ENCODE results near the gene OMG. TPM values are rescaled to one million over a fixed set of nuclear protein-coding genes. Genes with fewer than 3 reads are reported as not detected.

Gene OMG
- total RNA-seq, 4 donors from 2014 or later = 0.76 TPM; not detected in 3

GRCh38 chr17:31251970-31252328, 45.1 kb downstream of the OMG start:
- H3K4me1 ChIP-seq = no peaks in the 10 kb centered on the region
- intact Hi-C loops (cut with DNase I) = no loop called here
- H3K27me3 ChIP-seq = no peaks in the 10 kb centered on the region
- H3K36me3 ChIP-seq = peaks cover 0 to 36% (median 0%) of the 10 kb centered on the region in 3 donors
- H3K4me3 ChIP-seq = no peak overlapping the region
- no peaks in the 10 kb centered on the region for H3K9me3 ChIP-seq
- H3K27ac ChIP-seq = no peak overlapping the region
- TF ChIP-seq CTCF (IDR thresholded peaks at IDR 0.05) (no peak), POLR2A (IDR thresholded peaks at IDR 0.05) (no peak)
- no peak for DNase-seq

GRCh38 chr17:31251105-31251969, 45.7 kb downstream of the OMG start:
- peaks cover 0 to 36% (median 0%) of the 10 kb centered on the region in 3 donors for H3K36me3 ChIP-seq
- WGBS, 2 donors = 76 to 88% methylated on average over 1 of the region's 1 CpG
- no peak overlapping the region for H3K27ac ChIP-seq
- no peaks in the 10 kb centered on the region for H3K4me1 ChIP-seq
- H3K27me3 ChIP-seq = no peaks in the 10 kb centered on the region
- H3K9me3 ChIP-seq = no peaks in the 10 kb centered on the region
- intact Hi-C loops (cut with DNase I) = no loop called here
- H3K4me3 ChIP-seq = no peak overlapping the region
- no peak for DNase-seq
- TF ChIP-seq CTCF (IDR thresholded peaks at IDR 0.05) (no peak), POLR2A (IDR thresholded peaks at IDR 0.05) (no peak)

- WGBS, 2 donors = 73 to 78% methylated on average over 1 of the region's 1 CpG
- DNase-seq = no peak
- TF ChIP-seq POLR2A (IDR thresholded peaks at IDR 0.05) (no peak), CTCF (IDR thresholded peaks at IDR 0.05) (no peak)
- intact Hi-C loops (cut with DNase I) = no loop called here
- Histone ChIP-seq H3K27ac (no peak overlapping the region), H3K27me3 (no peaks in the 10 kb centered on the region), H3K4me1 (no peaks in the 10 kb centered on the region), H3K36me3 (peaks cover 0 to 42% (median 0%) of the 10 kb centered on the region in 3 donors), H3K9me3 (no peaks in the 10 kb centered on the region), H3K4me3 (no peak overlapping the region)
Measured at GRCh38 chr17:31250229-31250628, 46.8 kb downstream of the OMG start.

- TF ChIP-seq CTCF (IDR thresholded peaks at IDR 0.05) (no peak), POLR2A (IDR thresholded peaks at IDR 0.05) (no peak)
- intact Hi-C loops (cut with DNase I) = no loop called here
- DNase-seq = no peak
- no peaks in the 10 kb centered on the region for H3K9me3 ChIP-seq
- no peak overlapping the region for H3K4me3 ChIP-seq
- H3K27ac ChIP-seq = no peak overlapping the region
- peaks cover 0 to 47% (median 0%) of the 10 kb centered on the region in 3 donors for H3K36me3 ChIP-seq
- no peaks in the 10 kb centered on the region for H3K4me1 ChIP-seq
- WGBS, 2 donors = 83 to 93% methylated on average over 4 of the region's 4 CpGs
- H3K27me3 ChIP-seq = no peaks in the 10 kb centered on the region
Measured at GRCh38 chr17:31249835-31250141, 47.3 kb downstream of the OMG start.

- no peak for DNase-seq
- Histone ChIP-seq H3K4me3 (no peak overlapping the region), H3K36me3 (peaks cover 0 to 52% (median 0%) of the 10 kb centered on the region in 3 donors), H3K9me3 (no peaks in the 10 kb centered on the region), H3K4me1 (no peaks in the 10 kb centered on the region), H3K27me3 (no peaks in the 10 kb centered on the region), H3K27ac (no peak overlapping the region)
- intact Hi-C loops (cut with DNase I) = no loop called here
- WGBS, 2 donors = 95% methylated on average over 5 of the region's 5 CpGs
- TF ChIP-seq POLR2A (IDR thresholded peaks at IDR 0.05) (no peak), CTCF (IDR thresholded peaks at IDR 0.05) (no peak)
Measured at GRCh38 chr17:31248986-31249834, 47.8 kb downstream of the OMG start.

Measured in esophagus squamous epithelium (tissue), 5 donors.